ENCODE measurements around the gene HSF5. TPM values are rescaled to one million over a fixed set of nuclear protein-coding genes. Genes with fewer than 3 reads are reported as not detected.

Gene HSF5, protein sequence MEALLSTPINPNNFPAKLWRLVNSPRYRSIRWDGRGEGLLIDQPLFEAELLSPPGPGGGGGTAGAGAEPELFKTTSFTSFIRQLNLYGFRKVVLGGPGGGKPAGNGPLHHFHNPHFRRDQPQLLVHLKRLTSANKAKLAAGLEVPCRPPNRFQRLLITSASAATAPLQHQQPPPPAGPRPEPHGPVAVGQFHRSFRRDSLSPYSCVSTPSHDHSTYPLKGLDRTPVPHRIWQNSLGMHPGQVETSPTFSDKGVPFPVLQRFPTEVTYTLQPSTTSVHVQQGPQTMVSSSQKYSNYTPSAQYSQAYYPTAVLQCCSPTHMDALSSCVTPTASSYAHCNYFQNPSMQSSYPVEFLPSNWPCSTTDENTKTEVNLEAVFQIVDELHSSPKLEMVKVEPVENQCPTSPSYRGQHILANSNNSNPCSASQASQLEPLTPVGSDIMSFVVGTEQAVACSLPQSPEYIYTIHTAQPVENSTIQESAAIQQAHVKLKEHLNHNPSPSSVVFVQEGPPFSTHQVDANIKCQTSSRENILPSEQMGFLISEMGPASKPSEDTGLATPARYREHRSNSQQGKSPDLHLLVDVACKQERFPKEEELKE
- not detected for polyA plus RNA-seq (2013, experiment 1 of 2; ENCODE audit: insufficient read length)
- not detected for polyA plus RNA-seq (2013, experiment 2 of 2; ENCODE audit: insufficient read length)

DNA sequence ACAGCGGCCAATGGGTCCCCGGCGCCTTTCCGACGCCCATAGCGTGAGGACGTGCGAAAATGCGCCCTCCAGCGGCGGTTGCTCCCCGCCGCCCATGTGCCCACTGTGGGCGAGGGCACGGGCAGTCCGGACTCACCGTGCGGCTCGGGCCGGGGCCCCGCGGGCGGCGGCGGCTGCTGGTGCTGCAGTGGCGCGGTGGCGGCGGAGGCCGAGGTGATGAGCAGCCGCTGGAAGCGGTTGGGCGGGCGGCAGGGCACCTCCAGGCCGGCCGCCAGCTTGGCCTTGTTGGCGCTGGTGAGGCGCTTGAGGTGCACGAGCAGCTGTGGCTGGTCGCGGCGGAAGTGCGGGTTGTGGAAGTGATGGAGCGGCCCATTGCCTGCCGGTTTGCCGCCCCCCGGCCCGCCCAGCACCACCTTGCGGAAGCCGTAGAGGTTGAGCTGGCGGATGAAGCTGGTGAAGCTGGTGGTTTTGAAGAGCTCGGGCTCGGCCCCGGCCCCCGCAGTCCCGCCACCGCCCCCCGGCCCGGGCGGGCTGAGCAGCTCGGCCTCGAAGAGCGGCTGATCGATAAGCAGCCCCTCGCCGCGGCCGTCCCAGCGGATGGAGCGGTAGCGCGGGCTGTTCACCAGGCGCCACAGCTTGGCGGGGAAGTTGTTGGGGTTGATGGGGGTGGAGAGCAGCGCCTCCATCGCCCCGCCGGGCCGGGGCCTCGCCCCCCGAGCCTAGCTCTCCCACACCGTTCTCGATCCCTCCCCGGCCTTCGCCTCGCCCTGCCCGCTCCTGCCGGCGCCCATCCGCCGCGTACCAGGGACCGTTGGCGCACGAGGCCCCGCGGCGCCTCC, at the start of gene HSF5:
HSF5 (minus strand) TSS at position 820 of the 839 bp plus-strand sequence; CDS start at position 686, 134 bp downstream.
- DNase-seq = peak; percentile 14

GRCh38 chr17:58537266-58537665, 49.1 kb upstream of the HSF5 start:
- no peak for DNase-seq

DNA sequence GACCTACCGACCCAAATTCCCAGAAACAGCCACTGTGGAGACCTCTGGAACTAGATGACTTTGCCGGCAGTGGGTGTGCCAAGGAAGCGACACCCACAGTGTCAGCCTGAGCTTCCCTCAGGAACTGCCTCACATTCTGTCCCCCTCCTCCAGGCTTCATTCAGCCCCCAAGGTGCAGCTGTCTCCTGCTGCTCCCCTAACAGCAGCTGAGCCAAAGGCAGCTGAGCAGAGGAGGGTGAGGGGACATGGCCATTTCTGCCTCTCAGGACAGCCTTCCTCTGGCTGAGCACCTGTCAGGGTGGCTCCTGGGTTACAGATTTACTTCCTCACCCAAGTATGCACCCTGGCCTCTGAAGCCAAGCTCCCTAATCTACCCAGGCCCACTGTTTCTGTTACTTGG, 48.3 kb upstream of the HSF5 start:
- no peak for DNase-seq

GRCh38 chr17:58535431-58535830, 47.2 kb upstream of the HSF5 start:
- DNase-seq = peak; percentile 44

- peak; percentile 58 for DNase-seq
These were observed 46.8 kb upstream of the HSF5 start for GRCh38 chr17:58534901-58535421.

DNA sequence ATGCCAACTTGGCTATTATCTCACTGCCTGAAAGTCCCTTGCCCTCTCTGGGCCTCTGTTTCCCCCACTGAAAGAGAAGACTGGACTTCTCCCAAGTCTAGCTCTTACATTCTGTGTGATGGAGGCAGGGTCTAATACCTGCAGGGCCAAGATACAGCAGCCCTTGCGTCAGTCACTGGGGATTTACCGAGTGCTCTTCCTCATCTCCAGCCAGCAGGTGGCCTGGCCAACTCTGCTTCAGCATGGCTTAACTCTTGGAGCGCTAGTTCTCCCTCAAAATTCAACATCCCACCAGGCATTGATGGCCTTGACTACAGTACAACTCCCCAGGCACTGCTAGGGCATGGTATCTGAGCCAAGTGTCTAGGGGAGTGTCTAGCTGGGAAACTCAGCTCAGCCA, 46.1 kb upstream of the HSF5 start:
- DNase-seq = no peak

DNA sequence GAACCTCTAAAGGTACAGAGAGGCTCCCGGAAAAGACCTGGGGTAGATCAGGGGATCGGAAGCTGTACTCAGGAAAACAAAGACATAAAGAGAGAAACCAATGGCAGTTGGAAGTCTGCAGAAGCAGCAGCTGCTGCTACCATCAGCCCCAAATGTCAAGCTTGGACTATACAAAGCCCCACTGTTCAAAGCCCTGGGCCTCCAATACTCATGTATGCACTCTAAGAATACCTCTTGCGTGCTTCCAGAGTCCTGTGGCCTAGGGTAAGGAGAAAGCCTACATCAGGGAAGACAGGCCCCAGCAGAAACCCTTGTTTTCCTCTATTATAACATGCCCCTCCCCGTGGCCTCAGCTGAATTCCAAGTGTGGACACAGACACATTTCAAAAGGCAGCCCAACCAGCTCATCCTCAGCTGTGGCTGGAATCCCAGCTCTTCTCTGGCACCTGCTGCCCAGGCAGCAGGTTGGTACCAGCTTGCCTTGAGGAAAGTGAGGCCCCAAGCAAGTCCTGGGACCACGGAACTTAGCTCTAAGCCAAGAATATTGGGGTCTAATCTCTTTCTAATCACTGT, 45.5 kb upstream of the HSF5 start:
- no peak for DNase-seq

- DNase-seq = no peak
These were observed 44.3 kb upstream of the HSF5 start for GRCh38 chr17:58532555-58532951.

- DNase-seq = peak; percentile 37
These were observed 43.7 kb upstream of the HSF5 start for GRCh38 chr17:58531661-58532554.

DNA sequence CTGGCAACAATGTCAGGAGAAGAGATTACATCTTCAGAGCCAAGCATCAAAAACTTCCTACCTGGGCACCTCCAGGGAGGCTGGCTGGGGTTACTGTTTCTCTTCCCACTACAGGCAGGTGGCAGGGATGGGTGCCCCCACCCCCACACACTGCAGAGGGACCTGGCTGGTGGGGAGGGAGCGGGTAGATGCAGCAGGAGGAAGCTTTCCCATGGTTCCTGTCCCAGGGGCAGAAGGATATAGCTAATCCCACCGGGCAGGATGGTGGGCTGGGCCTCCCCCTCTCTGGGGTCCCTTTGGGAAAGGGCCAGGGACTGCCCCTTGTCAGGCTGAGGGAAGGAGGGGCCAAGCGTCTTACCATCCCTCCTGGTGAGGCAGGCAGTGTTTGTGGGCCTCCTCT, 42.9 kb upstream of the HSF5 start:
- DNase-seq = no peak

DNA sequence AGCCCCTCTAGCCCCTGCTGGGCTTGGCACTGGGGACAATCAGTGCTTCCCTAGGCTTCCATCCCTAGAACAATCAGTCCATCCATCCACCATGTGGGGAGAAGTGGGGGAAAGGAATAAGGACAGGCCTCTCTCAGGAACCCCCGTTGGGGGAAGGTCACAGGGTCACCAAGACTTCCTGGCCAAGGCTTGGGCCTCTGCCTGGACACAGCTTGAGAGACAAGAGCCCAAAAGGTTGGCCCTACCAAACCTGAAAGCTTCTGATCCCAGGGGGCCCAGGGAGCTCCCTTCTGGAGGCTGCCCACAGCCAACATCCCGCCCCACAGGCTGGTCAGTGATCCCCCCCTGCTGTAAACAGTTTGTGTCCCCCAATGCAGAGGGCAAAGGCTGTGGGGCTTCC, 42.4 kb upstream of the HSF5 start:
- DNase-seq = no peak

DNA sequence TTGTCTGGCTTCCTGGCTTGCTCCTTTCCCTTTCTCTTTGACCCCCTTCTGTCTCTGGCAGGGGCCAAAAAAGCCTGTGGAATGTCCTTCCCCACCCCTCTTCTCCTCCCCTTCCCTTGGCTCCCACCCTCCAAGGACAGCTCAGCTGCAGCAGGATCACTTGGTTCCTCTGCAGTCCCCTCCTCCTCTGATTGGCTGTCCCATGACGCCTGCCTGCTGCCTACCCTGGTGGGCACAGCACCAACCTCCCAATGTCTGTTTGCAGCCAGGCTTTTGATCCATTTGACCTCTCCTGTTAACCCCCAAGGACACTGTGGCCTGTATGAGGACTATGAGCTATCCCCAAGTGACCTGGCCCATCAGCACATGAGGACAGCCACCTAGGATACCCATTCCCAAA, 41.1 kb upstream of the HSF5 start:
- no peak for DNase-seq

DNA sequence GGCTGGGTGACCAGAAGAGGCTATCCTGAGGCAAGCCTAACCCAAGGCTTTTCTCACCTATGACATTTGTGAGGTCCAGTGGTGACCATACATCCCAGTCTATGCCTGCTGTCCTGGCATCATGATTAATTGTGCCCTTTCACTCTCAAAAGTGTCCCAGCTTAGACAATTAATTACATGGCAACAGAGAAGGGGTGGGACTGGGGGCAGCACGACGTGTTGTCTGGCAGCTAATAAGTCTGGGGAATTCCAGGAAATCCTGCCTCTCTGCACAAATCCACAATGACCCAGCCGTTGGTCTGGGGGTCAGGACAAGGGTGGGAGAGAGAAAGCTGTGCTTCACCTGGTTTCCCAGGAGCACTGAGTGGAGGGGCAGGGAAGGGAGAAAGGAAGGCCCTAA, 40.2 kb upstream of the HSF5 start:
- no peak for DNase-seq

GRCh38 chr17:58527949-58528348, 39.7 kb upstream of the HSF5 start:
- DNase-seq = no peak

- DNase-seq = no peak
These were observed 39.1 kb upstream of the HSF5 start for GRCh38 chr17:58527306-58527705.

GRCh38 chr17:58525239-58525638, 37.0 kb upstream of the HSF5 start:
- DNase-seq = peak; percentile 98

DNA sequence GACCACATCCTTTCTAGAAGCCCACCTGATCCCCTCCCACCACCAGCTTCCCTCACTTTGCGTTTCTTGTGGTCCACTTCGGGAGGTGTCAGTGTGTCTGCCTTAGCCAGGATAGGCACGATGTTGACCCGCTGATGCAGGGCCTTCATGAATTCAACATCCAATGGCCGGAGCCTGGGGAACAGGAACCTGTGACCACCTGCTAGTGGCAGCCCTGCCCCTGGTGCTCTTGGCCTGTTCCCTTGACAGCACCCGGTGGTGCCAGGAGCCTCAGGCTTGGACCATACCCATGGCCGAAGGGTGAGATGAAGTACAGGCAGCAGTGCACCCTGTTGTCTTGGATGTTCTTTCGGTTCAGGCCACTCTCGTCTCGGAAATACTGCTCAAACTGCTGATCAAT, 33.5 kb upstream of the HSF5 start:
- no peak for DNase-seq

GRCh38 chr17:58520843-58521430, 32.7 kb upstream of the HSF5 start:
- peak; percentile 45 for DNase-seq

GRCh38 chr17:58517928-58518609, 29.9 kb upstream of the HSF5 start:
- DNase-seq = peak; percentile 100

GRCh38 chr17:58517378-58517927, 29.2 kb upstream of the HSF5 start:
- no peak for DNase-seq

Data from fibroblast of skin of scalp (primary cell).